GM10266 (cell line): ENCODE data around the gene L1CAM.
"Not testable (repeated sequence)": the region's sequence is repeated elsewhere in the genome, so short reads cannot be mapped to it uniquely, and the experiment has no call there.

Experiments
- DNase-seq: peaks from one replicate; pipeline ENCODE4 v3.0.0; 2012; ENCODE audit errors: extremely low spot score
- TF ChIP-seq, protein P1 (sequence below): IDR thresholded peaks from 2 replicates; pipeline ENCODE4 v1.5.1; 2012; ENCODE audit warnings: mild to moderate bottlenecking, low read depth; ENCODE audit not compliant: control insufficient read depth, insufficient read depth; ENCODE audit errors: missing control alignments

Gene L1CAM

DNA sequence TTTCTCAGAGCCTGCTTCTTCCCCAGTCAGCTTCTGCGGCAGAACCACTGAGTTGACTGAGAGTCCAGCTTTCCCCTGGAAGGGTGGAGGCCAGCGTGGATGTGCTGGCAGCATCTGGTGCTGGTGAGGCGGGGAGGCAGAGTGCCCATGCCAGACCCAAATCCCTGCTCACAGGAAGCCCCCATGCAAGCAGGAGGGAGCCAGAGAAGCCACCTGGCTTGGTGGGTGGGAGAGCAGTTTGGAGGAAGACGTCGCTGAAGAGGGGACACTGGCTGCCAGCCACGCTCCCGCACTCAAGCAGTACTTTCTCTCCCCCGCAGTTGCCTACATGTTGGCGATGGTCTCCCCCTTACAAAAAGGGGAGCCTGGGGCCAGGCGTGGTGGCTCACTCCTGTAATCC is 61.6 kb downstream of the L1CAM start:
- no peak for DNase-seq
- TF ChIP-seq, protein P1, sequence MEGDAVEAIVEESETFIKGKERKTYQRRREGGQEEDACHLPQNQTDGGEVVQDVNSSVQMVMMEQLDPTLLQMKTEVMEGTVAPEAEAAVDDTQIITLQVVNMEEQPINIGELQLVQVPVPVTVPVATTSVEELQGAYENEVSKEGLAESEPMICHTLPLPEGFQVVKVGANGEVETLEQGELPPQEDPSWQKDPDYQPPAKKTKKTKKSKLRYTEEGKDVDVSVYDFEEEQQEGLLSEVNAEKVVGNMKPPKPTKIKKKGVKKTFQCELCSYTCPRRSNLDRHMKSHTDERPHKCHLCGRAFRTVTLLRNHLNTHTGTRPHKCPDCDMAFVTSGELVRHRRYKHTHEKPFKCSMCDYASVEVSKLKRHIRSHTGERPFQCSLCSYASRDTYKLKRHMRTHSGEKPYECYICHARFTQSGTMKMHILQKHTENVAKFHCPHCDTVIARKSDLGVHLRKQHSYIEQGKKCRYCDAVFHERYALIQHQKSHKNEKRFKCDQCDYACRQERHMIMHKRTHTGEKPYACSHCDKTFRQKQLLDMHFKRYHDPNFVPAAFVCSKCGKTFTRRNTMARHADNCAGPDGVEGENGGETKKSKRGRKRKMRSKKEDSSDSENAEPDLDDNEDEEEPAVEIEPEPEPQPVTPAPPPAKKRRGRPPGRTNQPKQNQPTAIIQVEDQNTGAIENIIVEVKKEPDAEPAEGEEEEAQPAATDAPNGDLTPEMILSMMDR: no peak

GRCh38 chrX:153821066-153821465 is 64.9 kb downstream of the L1CAM start:
- DNase-seq: no peak
- TF ChIP-seq, protein P1: no peak

GRCh38 chrX:153820601-153821000 is 65.4 kb downstream of the L1CAM start:
- TF ChIP-seq, protein P1: no peak
- DNase-seq: no peak

DNA sequence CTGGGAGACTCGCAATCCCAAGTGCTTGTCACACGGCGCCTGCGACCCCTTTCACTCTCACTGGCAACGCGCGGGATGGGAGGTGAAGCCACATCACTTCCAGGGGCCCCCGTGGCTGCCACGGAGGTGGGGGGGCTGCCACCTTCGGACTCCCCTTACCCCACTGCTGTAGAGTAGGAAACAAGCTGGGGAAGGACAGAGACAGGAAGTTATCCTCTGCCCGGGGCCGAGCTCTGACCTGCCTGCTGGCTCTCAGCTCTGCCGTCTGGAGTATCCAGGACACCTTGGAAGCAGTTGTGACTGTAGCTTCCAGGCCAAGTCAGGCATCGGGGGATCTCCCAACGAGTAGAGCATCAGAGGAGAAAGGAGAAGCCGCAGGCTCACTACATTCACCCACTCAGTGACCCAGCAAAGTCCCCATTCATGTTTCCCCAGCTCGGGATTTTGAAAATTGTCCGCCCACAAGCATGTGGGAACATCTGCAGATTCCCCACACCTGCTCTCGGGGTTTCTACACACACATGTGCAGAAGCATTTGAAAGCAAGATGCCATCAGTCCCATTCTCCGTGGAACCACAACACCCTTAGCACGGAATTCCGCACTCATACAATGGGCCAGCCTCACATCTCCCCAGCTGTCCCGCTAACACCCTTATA is 66.5 kb downstream of the L1CAM start:
- TF ChIP-seq, protein P1: no peak
- no peak for DNase-seq

DNA sequence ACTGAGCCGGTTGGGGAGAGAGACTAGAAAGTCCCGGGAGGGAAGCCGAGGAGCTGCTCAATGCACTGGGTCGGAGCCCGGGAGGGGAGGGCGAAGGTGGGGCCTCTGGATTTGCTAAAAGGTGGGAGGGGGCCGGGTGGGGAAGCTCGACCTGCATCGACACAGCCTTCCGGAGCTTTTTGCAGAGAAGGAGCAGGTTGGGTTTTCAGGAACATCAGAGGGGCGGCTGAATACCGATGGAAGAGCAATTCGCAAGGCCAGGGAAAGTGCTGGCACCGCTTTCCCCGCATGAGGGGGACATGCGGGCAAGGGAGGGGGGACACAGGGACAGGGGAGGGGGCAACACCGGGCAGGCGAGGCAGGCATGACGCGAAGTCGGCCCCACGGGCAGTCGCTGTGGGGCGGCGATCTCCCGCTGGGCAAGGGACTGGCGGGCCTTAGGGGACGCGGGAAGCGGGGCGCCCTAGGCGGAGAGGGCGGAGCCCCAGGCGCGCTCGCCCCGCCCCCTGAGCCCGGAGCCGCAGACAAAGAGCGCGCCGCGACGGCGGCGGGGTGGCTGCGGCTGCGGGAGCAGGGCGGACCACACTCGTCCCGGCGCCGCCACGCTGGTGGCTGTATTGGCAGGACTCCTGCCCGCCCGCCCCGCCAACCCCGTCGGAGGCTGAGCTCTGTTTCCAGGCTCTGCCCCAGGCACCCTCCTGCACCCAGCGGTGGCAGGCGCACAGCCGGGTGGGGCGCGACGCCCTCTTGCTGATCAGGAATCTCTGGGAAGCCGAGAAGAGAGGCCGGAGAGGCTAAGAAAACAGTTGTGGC is 67.2 kb downstream of the L1CAM start:
- TF ChIP-seq, protein P1: no peak

GRCh38 chrX:153818064-153818463 is 67.9 kb downstream of the L1CAM start:
- DNase-seq: not testable (repeated sequence)

More for the DNA sequence above, 67.2 kb downstream of the L1CAM start:
- peak; percentile 58 for DNase-seq

- TF ChIP-seq, protein P1: no peak
- DNase-seq: no peak
Observed at GRCh38 chrX:153816831-153817690, 68.9 kb downstream of the L1CAM start.
